DMS 273 treated with DMSO at 0.1 percent for 48 hours (cell line): ENCODE results near the gene HNRNPAB.
"Not testable (repeated sequence)": the region's sequence is repeated elsewhere in the genome, so short reads cannot be mapped to it uniquely, and the experiment has no call there.

Source experiments
- DNase-seq: peaks from one replicate; lab custom pipeline; 2025; lab: John Stamatoyannopoulos, UW

The HNRNPAB gene

GRCh38 chr5:178245389-178245788 is 41.1 kb downstream of the HNRNPAB start:
- DNase-seq = no peak

- DNase-seq = no peak
Measured at GRCh38 chr5:178246624-178247279, 42.4 kb downstream of the HNRNPAB start.

GRCh38 chr5:178247481-178248456 is 43.4 kb downstream of the HNRNPAB start:
- no peak for DNase-seq

- no peak for DNase-seq
Measured at GRCh38 chr5:178248750-178249149, 44.4 kb downstream of the HNRNPAB start.

- no peak for DNase-seq
Measured at GRCh38 chr5:178249191-178249989, 45.1 kb downstream of the HNRNPAB start.

- no peak for DNase-seq
Measured at GRCh38 chr5:178250263-178250662, 45.9 kb downstream of the HNRNPAB start.

GRCh38 chr5:178252258-178252657 is 47.9 kb downstream of the HNRNPAB start:
- no peak for DNase-seq

GRCh38 chr5:178253632-178254031 is 49.3 kb downstream of the HNRNPAB start:
- DNase-seq = not testable (repeated sequence)

GRCh38 chr5:178256746-178257145 is 52.4 kb downstream of the HNRNPAB start:
- DNase-seq = no peak

GRCh38 chr5:178257650-178258049 is 53.3 kb downstream of the HNRNPAB start:
- no peak for DNase-seq

- DNase-seq = no peak
Measured at GRCh38 chr5:178259623-178260536, 55.5 kb downstream of the HNRNPAB start.
